ENCODE data around the gene ANKK1. TPM values are rescaled to one million over a fixed set of nuclear protein-coding genes. Genes with fewer than 3 reads are reported as not detected.

Gene ANKK1
- total and polyA plus RNA-seq, 2 donors from 2014 or later, result 0.19 to 0.60 TPM

- H3K4me1 ChIP-seq (ENCODE audit: control insufficient read depth in 2 of 3, insufficient read depth in 2 of 3, low read depth in 1 of 3, low read length in 3 of 3), result no peaks in the 10 kb centered on the region
- DNase-seq (no peak), FAIRE-seq (no peak)
- intact Hi-C loops (cut with DNase I), result no loop called here
- H3K27ac ChIP-seq (ENCODE audit: low read depth in 2 of 2, low read length in 2 of 2), result no peak overlapping the region
- H3K9ac ChIP-seq (ENCODE audit: low read length in 3 of 3), result no peak overlapping the region
- no peak for TF ChIP-seq CTCF (IDR thresholded peaks at IDR 0.05; ENCODE audit: borderline replicate concordance, extremely low read depth, insufficient read depth)
- H3K9me3 ChIP-seq (ENCODE audit: control insufficient read depth in 2 of 3, insufficient read depth in 1 of 3, low read length in 3 of 3), result no peaks in the 10 kb centered on the region
- no peaks in the 10 kb centered on the region for H3K36me3 ChIP-seq (ENCODE audit: control insufficient read depth in 2 of 3, insufficient read depth in 3 of 3, low read length in 3 of 3)
- H3K4me3 ChIP-seq (ENCODE audit: low read length in 3 of 3), result no peak overlapping the region
- no peaks in the 10 kb centered on the region for H3K27me3 ChIP-seq (ENCODE audit: control insufficient read depth, insufficient read depth, low read length)
Observed at GRCh38 chr11:113447621-113448315, 60.2 kb downstream of the ANKK1 start.

GRCh38 chr11:113448316-113448677 lies 60.7 kb downstream of the ANKK1 start:
- Histone ChIP-seq H3K9ac (ENCODE audit: low read length in 3 of 3) (no peak overlapping the region), H3K36me3 (ENCODE audit: control insufficient read depth in 2 of 3, insufficient read depth in 3 of 3, low read length in 3 of 3) (no peaks in the 10 kb centered on the region), H3K27ac (ENCODE audit: low read depth in 2 of 2, low read length in 2 of 2) (no peak overlapping the region), H3K9me3 (ENCODE audit: control insufficient read depth in 2 of 3, insufficient read depth in 1 of 3, low read length in 3 of 3) (no peaks in the 10 kb centered on the region), H3K27me3 (ENCODE audit: control insufficient read depth, insufficient read depth, low read length) (no peaks in the 10 kb centered on the region), H3K4me1 (ENCODE audit: control insufficient read depth in 2 of 3, insufficient read depth in 2 of 3, low read depth in 1 of 3, low read length in 3 of 3) (no peaks in the 10 kb centered on the region), H3K4me3 (ENCODE audit: low read length in 3 of 3) (no peak overlapping the region)
- intact Hi-C loops (cut with DNase I), result no loop called here
- DNase-seq (no peak), FAIRE-seq (no peak)
- no peak for TF ChIP-seq CTCF (IDR thresholded peaks at IDR 0.05; ENCODE audit: borderline replicate concordance, extremely low read depth, insufficient read depth)

- TF ChIP-seq CTCF (IDR thresholded peaks at IDR 0.05; ENCODE audit: borderline replicate concordance, extremely low read depth, insufficient read depth), result no peak
- H3K9ac ChIP-seq (ENCODE audit: low read length in 3 of 3), result no peak overlapping the region
- no peak overlapping the region for H3K4me3 ChIP-seq (ENCODE audit: low read length in 3 of 3)
- FAIRE-seq (no peak), DNase-seq (no peak)
- H3K27me3 ChIP-seq (ENCODE audit: control insufficient read depth, insufficient read depth, low read length), result no peaks in the 10 kb centered on the region
- H3K27ac ChIP-seq (ENCODE audit: low read depth in 2 of 2, low read length in 2 of 2), result no peak overlapping the region
- no peaks in the 10 kb centered on the region for H3K36me3 ChIP-seq (ENCODE audit: control insufficient read depth in 2 of 3, insufficient read depth in 3 of 3, low read length in 3 of 3)
- H3K4me1 ChIP-seq (ENCODE audit: control insufficient read depth in 2 of 3, insufficient read depth in 2 of 3, low read depth in 1 of 3, low read length in 3 of 3), result no peaks in the 10 kb centered on the region
- no peaks in the 10 kb centered on the region for H3K9me3 ChIP-seq (ENCODE audit: control insufficient read depth in 2 of 3, insufficient read depth in 1 of 3, low read length in 3 of 3)
- intact Hi-C loops (cut with DNase I), result no loop called here
Observed at GRCh38 chr11:113449743-113450142, 62.2 kb downstream of the ANKK1 start.

Small RNAs within 50 kb of the gene (microRNA-seq; reads per million reads assigned to microRNA genes)
- gene MIR4301, result not detected

Other genes with a start within 250 kb of the ANKK1 start
- gene TTC12, start 73.2 kb upstream of the ANKK1 start, total RNA-seq, result 34.4 TPM
- 16.7 TPM for gene TTC12, start 73.2 kb upstream of the ANKK1 start, polyA plus RNA-seq (ENCODE audit: insufficient read depth, low read depth, low replicate concordance)
- gene DRD2, start 87.6 kb downstream of the ANKK1 start, total RNA-seq, result 0.31 TPM
- gene DRD2, start 87.6 kb downstream of the ANKK1 start, polyA plus RNA-seq (ENCODE audit: insufficient read depth, low read depth, low replicate concordance), result 0.47 TPM